Trophoblast cell (in vitro differentiated cells and primary cell): ENCODE measurements around the gene KIF2A.

Experiments used
- DNase-seq, 2 donors: peaks; one replicate each; pipeline ENCODE4 v3.0.0-alpha.2; 2016
- H2AFZ ChIP-seq: 2 replicates; pipeline ENCODE4 v1.6.1; 2013; ENCODE audit warnings: low read length, moderate library complexity, mild to moderate bottlenecking; ENCODE audit not compliant: insufficient read depth, poor library complexity
- H2AK5ac ChIP-seq: 2 replicates; pipeline ENCODE4 v1.6.1; 2013; ENCODE audit warnings: mild to moderate bottlenecking, low read length
- H2BK120ac ChIP-seq: 2 replicates; pipeline ENCODE4 v1.6.1; 2013; ENCODE audit warnings: low read length, mild to moderate bottlenecking, moderate library complexity; ENCODE audit not compliant: insufficient read depth, poor library complexity
- H2BK12ac ChIP-seq: 2 replicates; pipeline ENCODE4 v1.6.1; 2013; ENCODE audit warnings: mild to moderate bottlenecking, low read length, moderate library complexity
- H2BK5ac ChIP-seq: 2 replicates; pipeline ENCODE4 v1.6.1; 2013; ENCODE audit warnings: low read length, low read depth, moderate library complexity, mild to moderate bottlenecking; ENCODE audit not compliant: poor library complexity
- H3K14ac ChIP-seq: 2 replicates; pipeline ENCODE4 v1.6.1; 2013; ENCODE audit warnings: mild to moderate bottlenecking, low read length
- H3K18ac ChIP-seq: 2 replicates; pipeline ENCODE4 v1.6.1; 2013; ENCODE audit warnings: mild to moderate bottlenecking, low read length
- H3K23ac ChIP-seq: 2 replicates; pipeline ENCODE4 v1.6.1; 2013; ENCODE audit warnings: low read length
- H3K27ac ChIP-seq: 2 replicates; pipeline ENCODE4 v1.5.1; 2013; ENCODE audit warnings: low read depth, mild to moderate bottlenecking, inconsistent platforms, low read length, moderate library complexity
- H3K27me3 ChIP-seq: 2 replicates; pipeline ENCODE4 v1.6.1; 2013; ENCODE audit warnings: inconsistent platforms, mild to moderate bottlenecking, low read length, moderate library complexity; ENCODE audit not compliant: insufficient read depth
- H3K36me3 ChIP-seq, 2 experiments: 1 replicate in 1 of 2; 2 replicates in 1 of 2; pipeline ENCODE4 v1.6.1; 2013; ENCODE audit warnings: low read length in 2 of 2, mild to moderate bottlenecking in 2 of 2, moderate library complexity in 1 of 2; ENCODE audit not compliant: insufficient read depth in 2 of 2, control insufficient read depth in 1 of 2
- H3K4ac ChIP-seq: 2 replicates; pipeline ENCODE4 v1.6.1; 2013; ENCODE audit warnings: low read depth, mild to moderate bottlenecking, low read length, moderate library complexity
- H3K4me1 ChIP-seq, 2 experiments: 1 replicate in 1 of 2; 2 replicates in 1 of 2; pipeline ENCODE4 v1.6.1; 2013; ENCODE audit warnings: low read length in 2 of 2, mild to moderate bottlenecking in 2 of 2, moderate library complexity in 1 of 2; ENCODE audit not compliant: insufficient read depth in 2 of 2, control insufficient read depth in 1 of 2
- H3K4me2 ChIP-seq: 2 replicates; pipeline ENCODE4 v1.6.1; 2013; ENCODE audit warnings: inconsistent platforms, mild to moderate bottlenecking, low read length, moderate library complexity
- H3K4me3 ChIP-seq: 2 replicates; pipeline ENCODE4 v1.5.1; 2013; ENCODE audit warnings: mild to moderate bottlenecking, low read depth, low read length, inconsistent platforms
- H3K79me1 ChIP-seq: one replicate; pipeline ENCODE4 v1.6.1; 2013; ENCODE audit warnings: low read length
- H3K79me2 ChIP-seq: 2 replicates; pipeline ENCODE4 v1.6.1; 2013; ENCODE audit warnings: low read length, mild to moderate bottlenecking; ENCODE audit not compliant: control insufficient read depth, insufficient read depth, poor library complexity
- H3K9ac ChIP-seq: 2 replicates; pipeline ENCODE4 v1.6.1; 2013; ENCODE audit warnings: mild to moderate bottlenecking, low read length
- H3K9me3 ChIP-seq: 2 replicates; pipeline ENCODE4 v1.6.1; 2013; ENCODE audit warnings: low read depth, mild to moderate bottlenecking, control low read depth, inconsistent platforms, low read length; ENCODE audit not compliant: insufficient read depth
- H4K12ac ChIP-seq: 2 replicates; pipeline ENCODE4 v1.6.1; 2013; ENCODE audit warnings: low read depth, mild to moderate bottlenecking, low read length, moderate library complexity
- H4K8ac ChIP-seq: 2 replicates; pipeline ENCODE4 v1.6.1; 2013; ENCODE audit warnings: low read depth, mild to moderate bottlenecking, low read length, moderate library complexity
- H4K91ac ChIP-seq: one replicate; pipeline ENCODE4 v1.6.1; 2013; ENCODE audit warnings: low read depth, mild to moderate bottlenecking, low read length, moderate library complexity
- WGBS: extraction: QIAGEN DNeasy Blood & Tissue Kit; methylation state at CpG from one replicate; pipeline ENCODE4 v1.1.7; 2013; ENCODE audit warnings: missing lambda C conversion rate; ENCODE audit not compliant: insufficient read length, insufficient coverage; ENCODE audit errors: extremely low coverage; 5-methylcytosine and 5-hydroxymethylcytosine counted together

KIF2A gene

DNA sequence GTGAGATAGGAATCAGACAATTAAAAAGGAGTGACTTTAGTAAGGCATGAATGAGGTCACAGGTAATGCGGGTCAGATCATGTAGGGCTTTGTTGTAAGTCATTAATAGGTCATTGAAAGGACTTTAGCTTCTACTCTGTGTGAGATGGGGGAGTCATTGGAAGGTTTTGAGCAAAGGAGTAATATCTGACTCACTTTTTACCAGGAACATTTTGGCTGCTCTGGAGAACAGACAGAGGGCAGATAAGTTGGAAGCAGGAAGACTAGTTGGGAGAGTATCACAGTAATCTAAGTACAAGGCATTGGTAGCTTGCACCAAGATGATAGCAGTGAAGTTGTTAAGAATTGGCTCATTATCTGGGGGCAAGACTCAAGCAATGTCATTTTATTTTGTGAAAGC is 37.4 kb downstream of the KIF2A start:
- H4K8ac ChIP-seq, result no peak overlapping the region
- no peak overlapping the region for H3K27ac ChIP-seq
- no peak overlapping the region for H2AFZ ChIP-seq
- H2AK5ac ChIP-seq, result no peak overlapping the region
- H3K23ac ChIP-seq, result no peak overlapping the region
- no peaks in the 10 kb centered on the region for H3K79me2 ChIP-seq
- DNase-seq, result no peak
- H4K91ac ChIP-seq, result no peak overlapping the region
- H3K27me3 ChIP-seq, result no peaks in the 10 kb centered on the region
- no peaks in the 10 kb centered on the region for H3K4me1 ChIP-seq
- peak overlapping the region; percentile 33 for H3K4ac ChIP-seq
- H3K4me2 ChIP-seq, result no peak overlapping the region
- no peak overlapping the region for H3K18ac ChIP-seq
- H3K79me1 ChIP-seq, result no peaks in the 10 kb centered on the region
- no peak overlapping the region for H3K9ac ChIP-seq
- no peaks in the 10 kb centered on the region for H3K9me3 ChIP-seq
- peaks cover 0 to 2% of the 10 kb centered on the region in 2 experiments for H3K36me3 ChIP-seq
- H2BK120ac ChIP-seq, result no peak overlapping the region
- no peak overlapping the region for H4K12ac ChIP-seq
- WGBS, result no CpG with 5 or more reads among the region's 1 CpG
- H3K14ac ChIP-seq, result no peak overlapping the region
- H2BK12ac ChIP-seq, result no peak overlapping the region
- no peak overlapping the region for H2BK5ac ChIP-seq
- no peak overlapping the region for H3K4me3 ChIP-seq

DNA sequence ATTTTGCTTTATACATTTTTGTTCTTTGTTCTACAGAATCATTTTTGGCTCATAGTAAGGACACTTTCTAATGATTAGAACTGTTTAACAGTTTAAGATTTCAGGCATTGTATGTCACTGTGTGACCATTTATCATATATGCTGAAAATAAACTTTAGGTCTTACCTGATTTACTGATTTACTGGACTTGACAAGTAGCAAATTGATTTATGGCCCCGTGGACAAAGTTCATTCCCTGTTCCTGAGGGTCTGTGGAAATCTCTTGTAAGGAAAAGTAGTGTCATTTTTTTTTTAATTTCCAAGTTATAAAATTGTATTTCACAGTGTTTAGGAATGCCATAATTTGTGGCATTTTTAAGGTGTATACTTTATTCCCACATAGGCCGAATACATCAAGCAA is 40.7 kb downstream of the KIF2A start:
- DNase-seq, result no peak

DNA sequence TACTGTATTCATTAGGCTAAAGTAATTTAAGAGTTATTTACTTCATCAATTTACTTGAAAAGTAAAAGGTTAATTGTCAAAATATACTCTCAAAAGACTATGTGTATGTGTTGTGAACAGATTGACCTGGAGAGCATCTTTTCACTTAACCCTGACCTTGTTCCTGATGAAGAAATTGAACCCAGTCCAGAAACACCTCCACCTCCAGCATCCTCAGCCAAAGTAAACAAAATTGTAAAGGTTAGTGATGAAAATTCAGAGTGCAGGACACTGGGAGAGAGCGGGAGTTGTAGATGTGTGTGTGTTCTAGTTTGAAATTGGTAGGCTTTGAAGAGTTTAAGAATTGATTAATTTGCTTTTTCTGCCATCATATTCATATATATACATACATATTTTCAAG is 41.9 kb downstream of the KIF2A start:
- no peaks in the 10 kb centered on the region for H3K4me1 ChIP-seq
- no peaks in the 10 kb centered on the region for H3K79me1 ChIP-seq
- no peak overlapping the region for H2AK5ac ChIP-seq
- H3K36me3 ChIP-seq, result peaks cover 11 to 12% of the 10 kb centered on the region in 2 experiments
- no peak overlapping the region for H4K12ac ChIP-seq
- H2AFZ ChIP-seq, result no peak overlapping the region
- H3K4ac ChIP-seq, result no peak overlapping the region
- no peaks in the 10 kb centered on the region for H3K79me2 ChIP-seq
- no peak overlapping the region for H3K9ac ChIP-seq
- DNase-seq, result no peak
- H3K27me3 ChIP-seq, result no peaks in the 10 kb centered on the region
- no peaks in the 10 kb centered on the region for H3K9me3 ChIP-seq
- no peak overlapping the region for H4K8ac ChIP-seq
- no peak overlapping the region for H2BK12ac ChIP-seq
- no peak overlapping the region for H4K91ac ChIP-seq
- no peak overlapping the region for H3K18ac ChIP-seq
- H3K4me2 ChIP-seq, result no peak overlapping the region
- H3K23ac ChIP-seq, result no peak overlapping the region
- H3K4me3 ChIP-seq, result no peak overlapping the region
- no peak overlapping the region for H2BK5ac ChIP-seq
- H2BK120ac ChIP-seq, result no peak overlapping the region
- no peak overlapping the region for H3K14ac ChIP-seq
- H3K27ac ChIP-seq, result no peak overlapping the region
- WGBS, result no CpG with 5 or more reads among the region's 1 CpG

More for the DNA sequence above, 40.7 kb downstream of the KIF2A start:
- Histone ChIP-seq H2AK5ac (no peak overlapping the region), H4K12ac (no peak overlapping the region), H4K91ac (no peak overlapping the region), H2BK12ac (no peak overlapping the region), H3K23ac (no peak overlapping the region), H3K9me3 (no peaks in the 10 kb centered on the region), H4K8ac (no peak overlapping the region), H3K4me2 (no peak overlapping the region), H3K36me3 (peaks cover 8 to 9% of the 10 kb centered on the region in 2 experiments), H3K18ac (no peak overlapping the region), H2BK5ac (no peak overlapping the region), H2AFZ (no peak overlapping the region), H3K4ac (no peak overlapping the region), H3K79me1 (no peaks in the 10 kb centered on the region), H3K4me3 (no peak overlapping the region), H3K4me1 (no peaks in the 10 kb centered on the region), H3K14ac (no peak overlapping the region), H3K79me2 (no peaks in the 10 kb centered on the region), H2BK120ac (no peak overlapping the region), H3K27me3 (no peaks in the 10 kb centered on the region), H3K27ac (no peak overlapping the region), H3K9ac (no peak overlapping the region)
- no CpG with 5 or more reads among the region's 2 CpGs for WGBS

DNA sequence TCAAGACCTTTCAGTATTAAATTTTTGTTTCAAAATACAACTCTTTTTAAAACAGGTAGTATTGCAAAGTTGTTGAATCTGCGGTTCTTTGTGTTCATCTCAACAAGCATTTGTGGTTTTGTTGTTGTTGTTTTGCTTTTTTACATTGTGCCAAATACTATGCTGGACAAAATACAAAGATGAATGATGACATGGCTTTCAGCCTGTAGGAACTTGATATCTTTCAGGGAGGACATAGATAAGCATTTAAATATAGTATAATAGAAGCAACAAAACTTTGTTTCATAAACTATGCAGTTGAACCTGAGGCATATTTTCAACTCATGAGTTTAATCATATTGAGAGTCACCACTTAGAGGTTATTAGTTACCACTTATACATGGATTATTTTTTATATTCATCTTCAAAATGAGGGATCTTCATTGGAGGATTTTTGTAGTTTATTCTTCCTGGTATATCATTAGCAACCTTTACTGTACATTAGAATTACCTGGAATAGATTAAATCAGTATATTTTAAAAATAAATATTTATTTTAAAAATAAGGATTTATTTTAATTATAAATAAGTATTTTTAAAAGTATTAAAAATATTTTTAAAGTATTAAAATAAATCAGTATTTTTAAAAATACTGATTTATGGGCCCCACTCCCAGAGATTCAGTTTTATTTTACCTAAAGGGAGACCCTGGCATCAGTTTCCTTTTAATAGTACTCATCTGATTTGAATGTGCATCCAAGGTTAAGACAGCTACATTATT is 42.9 kb downstream of the KIF2A start:
- H3K4me1 ChIP-seq, result no peaks in the 10 kb centered on the region
- WGBS, result no CpG with 5 or more reads among the region's 1 CpG
- H2AK5ac ChIP-seq, result no peak overlapping the region
- H3K4ac ChIP-seq, result no peak overlapping the region
- no peak overlapping the region for H3K9ac ChIP-seq
- H3K4me2 ChIP-seq, result no peak overlapping the region
- H3K9me3 ChIP-seq, result no peaks in the 10 kb centered on the region
- no peak overlapping the region for H4K8ac ChIP-seq
- DNase-seq, result no peak
- H4K91ac ChIP-seq, result no peak overlapping the region
- no peak overlapping the region for H2BK120ac ChIP-seq
- H3K79me2 ChIP-seq, result no peaks in the 10 kb centered on the region
- no peak overlapping the region for H3K4me3 ChIP-seq
- peaks cover 11 to 12% of the 10 kb centered on the region in 2 experiments for H3K36me3 ChIP-seq
- no peak overlapping the region for H4K12ac ChIP-seq
- H2AFZ ChIP-seq, result no peak overlapping the region
- no peak overlapping the region for H3K23ac ChIP-seq
- no peaks in the 10 kb centered on the region for H3K79me1 ChIP-seq
- H3K27ac ChIP-seq, result no peak overlapping the region
- no peaks in the 10 kb centered on the region for H3K27me3 ChIP-seq
- no peak overlapping the region for H2BK5ac ChIP-seq
- no peak overlapping the region for H3K14ac ChIP-seq
- H2BK12ac ChIP-seq, result no peak overlapping the region
- no peak overlapping the region for H3K18ac ChIP-seq
